Measurements from ENCODE around the gene RNF113A. TPM values are rescaled to one million over a fixed set of nuclear protein-coding genes. Genes with fewer than 3 reads are reported as not detected.
A peak's percentile ranks its signal among the peaks of the same experiment; 100 is the strongest.

Gene RNF113A
- total RNA-seq, 2 donors from 2014 or later, result 9.1 to 10.5 TPM

DNA sequence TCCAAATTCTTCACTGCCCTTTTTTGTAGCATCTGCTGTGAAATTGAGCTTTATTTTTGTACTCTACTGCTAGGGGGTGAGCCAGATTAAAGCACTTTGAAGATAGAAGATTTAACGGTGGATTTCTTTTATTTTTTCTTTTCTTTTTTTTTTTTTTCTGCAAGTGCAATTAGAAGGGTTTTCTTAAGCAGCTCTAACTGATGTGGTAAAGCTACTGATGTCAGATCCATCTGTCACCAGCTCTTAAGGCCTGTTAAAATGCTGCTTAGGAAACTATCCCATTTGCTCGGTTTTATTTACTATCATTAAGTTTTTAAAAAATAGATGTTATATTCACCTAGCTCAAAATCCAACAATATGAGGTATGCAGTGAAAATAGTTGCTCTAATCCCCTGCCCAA is 7.2 kb upstream of the RNF113A start:
- H3K36me3 ChIP-seq (replicated peaks in 1 of 2; ENCODE audit: insufficient read depth in 1 of 2, low read depth in 2 of 2), result no peaks in the 10 kb centered on the region
- no peak overlapping the region for H3K27ac ChIP-seq
- no peaks in the 10 kb centered on the region for H3K27me3 ChIP-seq
- 57 to 71% methylated on average over 2 of the region's 2 CpGs for WGBS, 2 donors
- no peak overlapping the region for H3K4me3 ChIP-seq
- intact Hi-C loops (cut with DNase I), result no loop called here
- DNase-seq (no peak), ATAC-seq (no peak)
- TF ChIP-seq, protein P1, sequence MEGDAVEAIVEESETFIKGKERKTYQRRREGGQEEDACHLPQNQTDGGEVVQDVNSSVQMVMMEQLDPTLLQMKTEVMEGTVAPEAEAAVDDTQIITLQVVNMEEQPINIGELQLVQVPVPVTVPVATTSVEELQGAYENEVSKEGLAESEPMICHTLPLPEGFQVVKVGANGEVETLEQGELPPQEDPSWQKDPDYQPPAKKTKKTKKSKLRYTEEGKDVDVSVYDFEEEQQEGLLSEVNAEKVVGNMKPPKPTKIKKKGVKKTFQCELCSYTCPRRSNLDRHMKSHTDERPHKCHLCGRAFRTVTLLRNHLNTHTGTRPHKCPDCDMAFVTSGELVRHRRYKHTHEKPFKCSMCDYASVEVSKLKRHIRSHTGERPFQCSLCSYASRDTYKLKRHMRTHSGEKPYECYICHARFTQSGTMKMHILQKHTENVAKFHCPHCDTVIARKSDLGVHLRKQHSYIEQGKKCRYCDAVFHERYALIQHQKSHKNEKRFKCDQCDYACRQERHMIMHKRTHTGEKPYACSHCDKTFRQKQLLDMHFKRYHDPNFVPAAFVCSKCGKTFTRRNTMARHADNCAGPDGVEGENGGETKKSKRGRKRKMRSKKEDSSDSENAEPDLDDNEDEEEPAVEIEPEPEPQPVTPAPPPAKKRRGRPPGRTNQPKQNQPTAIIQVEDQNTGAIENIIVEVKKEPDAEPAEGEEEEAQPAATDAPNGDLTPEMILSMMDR (IDR thresholded peaks at IDR 0.05), result no peak
- no peak for TF ChIP-seq POLR2A (IDR thresholded peaks at IDR 0.05)
- H3K4me1 ChIP-seq, result no peaks in the 10 kb centered on the region
- no peaks in the 10 kb centered on the region for H3K9me3 ChIP-seq

DNA sequence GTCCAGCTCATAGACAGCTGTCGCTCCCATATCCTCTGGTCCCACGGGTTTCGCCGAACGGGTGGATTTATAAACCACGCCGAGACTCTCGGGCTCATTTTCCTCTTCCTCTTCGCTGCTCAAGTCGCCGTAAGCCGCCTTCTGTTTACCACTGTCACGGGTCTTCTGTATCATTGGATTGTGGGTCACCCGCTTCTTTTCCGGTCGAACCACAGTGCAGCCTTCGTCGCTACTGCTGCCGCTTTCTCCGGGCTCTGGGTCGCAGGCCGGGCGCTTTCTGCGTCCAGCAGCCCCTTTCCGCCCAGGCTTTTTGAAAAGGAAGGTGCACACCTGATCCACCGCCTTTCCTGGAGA is 311 bp downstream of the RNF113A start:
- WGBS, 2 donors, result 0% methylated on average over 7 to 20 of the region's 26 CpGs
- no peak for DNase-seq
- Histone ChIP-seq H3K9me3 (no peaks in the 10 kb centered on the region), H3K36me3 (replicated peaks in 1 of 2; ENCODE audit: insufficient read depth in 1 of 2, low read depth in 2 of 2) (no peaks in the 10 kb centered on the region), H3K4me3 (peak overlapping the region; percentile 37 to 63), H3K4me1 (peaks cover 9% of the 10 kb centered on the region), H3K27me3 (no peaks in the 10 kb centered on the region), H3K27ac (peak overlapping the region; percentile 71 to 96 (median 91))
- no peak for TF ChIP-seq POLR2A (IDR thresholded peaks at IDR 0.05)
- TF ChIP-seq, protein P1 (IDR thresholded peaks at IDR 0.05), result no peak
- ATAC-seq, result peak; percentile 43
- intact Hi-C loops (cut with DNase I), result no loop called here

- Histone ChIP-seq H3K4me3 (peak overlapping the region; percentile 37 to 63), H3K4me1 (peaks cover 9% of the 10 kb centered on the region), H3K27me3 (no peaks in the 10 kb centered on the region), H3K9me3 (no peaks in the 10 kb centered on the region), H3K27ac (peak overlapping the region; percentile 71 to 96 (median 91)), H3K36me3 (replicated peaks in 1 of 2; ENCODE audit: insufficient read depth in 1 of 2, low read depth in 2 of 2) (no peaks in the 10 kb centered on the region)
- 0% methylated on average over 1 to 15 of the region's 25 CpGs for WGBS, 2 donors
- DNase-seq (peak in 3 of 4 donors; percentile 13 to 34 (median 17)), ATAC-seq (peak; percentile 6)
- no peak for TF ChIP-seq POLR2A (IDR thresholded peaks at IDR 0.05)
- TF ChIP-seq, protein P1 (IDR thresholded peaks at IDR 0.05), result no peak
- intact Hi-C loops (cut with DNase I), result no loop called here
These were observed 854 bp downstream of the RNF113A start for GRCh38 chrX:119870626-119871131.

- intact Hi-C loops (cut with DNase I), result no loop called here
- Histone ChIP-seq H3K27me3 (no peaks in the 10 kb centered on the region), H3K4me1 (no peaks in the 10 kb centered on the region), H3K9me3 (no peaks in the 10 kb centered on the region), H3K27ac (peak overlapping the region in 3 of 4 donors; percentile 38 to 94 (median 92)), H3K4me3 (no peak overlapping the region), H3K36me3 (replicated peaks in 1 of 2; ENCODE audit: insufficient read depth in 1 of 2, low read depth in 2 of 2) (no peaks in the 10 kb centered on the region)
- ATAC-seq, result peak; percentile 26
- peak in 1 of 4 donors; percentile 19 for DNase-seq
- TF ChIP-seq, protein P1 (IDR thresholded peaks at IDR 0.05), result no peak
- no peak for TF ChIP-seq POLR2A (IDR thresholded peaks at IDR 0.05)
- 3 to 5% methylated on average over 10 of the region's 10 CpGs for whole genome bisulfite sequencing, 2 donors
These were observed 18.1 kb downstream of the RNF113A start for GRCh38 chrX:119853444-119853843.

Data from body of pancreas (tissue), 4 donors.